Measurements from ENCODE around the gene COL23A1. TPM values are rescaled to one million over a fixed set of nuclear protein-coding genes. Genes with fewer than 3 reads are reported as not detected.

COL23A1 gene
- total and polyA plus RNA-seq, 2 donors (not counting 1 experiment from before 2014, with no cell fraction given): 0.20 TPM; not detected in 1

- ATAC-seq (ENCODE audit: low read depth): no peak
- intact Hi-C loops (cut with micrococcal nuclease): no loop called here
- Histone ChIP-seq H3K4me1 (ENCODE audit: control insufficient read depth in 2 of 2, insufficient read depth in 2 of 2, low read length in 2 of 2) (no peaks in the 10 kb centered on the region), H3K4me2 (replicated peaks; ENCODE audit: low read depth, low read length, poor library complexity, severe bottlenecking) (no peak overlapping the region), H3K79me2 (ENCODE audit: control insufficient read depth, insufficient read depth, low read length) (no peaks in the 10 kb centered on the region), H2AFZ (ENCODE audit: insufficient read depth, low read depth, low read length, poor library complexity, severe bottlenecking) (no peak overlapping the region), H3K9ac (ENCODE audit: low read length) (no peak overlapping the region), H3K36me3 (replicated peaks in 1 of 2; ENCODE audit: control extremely low read depth in 1 of 2, control insufficient read depth in 1 of 2, extremely low read depth in 1 of 2, insufficient read depth in 2 of 2, low read length in 1 of 2) (no peaks in the 10 kb centered on the region), H3K27ac (ENCODE audit: low read length in 2 of 2) (no peak overlapping the region), H3K4me3 (ENCODE audit: control extremely low read depth in 1 of 5, extremely low read depth in 1 of 5, insufficient read depth in 1 of 5, low read depth in 2 of 5, low read length in 4 of 5) (no peak overlapping the region), H3K27me3 (replicated peaks in 1 of 4; ENCODE audit: control extremely low read depth in 1 of 4, control insufficient read depth in 3 of 4, insufficient read depth in 4 of 4, low read length in 3 of 4) (peaks cover 0 to 3% (median 0%) of the 10 kb centered on the region in 4 experiments), H4K20me1 (ENCODE audit: control insufficient read depth, insufficient read depth, low read length, poor library complexity, severe bottlenecking) (no peaks in the 10 kb centered on the region), H3K9me3 (ENCODE audit: control extremely low read depth in 1 of 3, control insufficient read depth in 2 of 3, insufficient read depth in 1 of 3, low read length in 2 of 3) (no peaks in the 10 kb centered on the region)
- no peak for DNase-seq
- ChIA-PET CTCF (interaction anchor here (1.4 kb wide), 1 partner anchor 10 kb away, joined by 4 read pairs; no protein-coding TSS in a partner anchor), POLR2A (no interaction called here)
- WGBS (ENCODE audit: insufficient coverage): 86% methylated on average over 7 of the region's 7 CpGs
- Mint-ChIP-seq H3K27me3 (peaks cover 42% of the 10 kb centered on the region), H3K4me1 (no peaks in the 10 kb centered on the region), H3K27ac (no peak overlapping the region), H3K4me3 (no peak overlapping the region), H3K9me3 (ENCODE audit: insufficient read depth) (no peaks in the 10 kb centered on the region)
- TF ChIP-seq EZH2 (IDR thresholded peaks at IDR 0.05; ENCODE audit: borderline replicate concordance, insufficient read depth, low read depth, low read length, poor library complexity, severe bottlenecking) (no peak), CTCF (IDR thresholded peaks at IDR 0.05) (no peak)
Measured at GRCh38 chr5:178290376-178290775, 299.8 kb downstream of the COL23A1 start.

- Histone ChIP-seq H3K4me1 (ENCODE audit: control insufficient read depth in 2 of 2, insufficient read depth in 2 of 2, low read length in 2 of 2) (no peaks in the 10 kb centered on the region), H4K20me1 (ENCODE audit: control insufficient read depth, insufficient read depth, low read length, poor library complexity, severe bottlenecking) (no peaks in the 10 kb centered on the region), H3K27ac (ENCODE audit: low read length in 2 of 2) (no peak overlapping the region), H3K36me3 (replicated peaks in 1 of 2; ENCODE audit: control extremely low read depth in 1 of 2, control insufficient read depth in 1 of 2, extremely low read depth in 1 of 2, insufficient read depth in 2 of 2, low read length in 1 of 2) (no peaks in the 10 kb centered on the region), H3K9me3 (ENCODE audit: control extremely low read depth in 1 of 3, control insufficient read depth in 2 of 3, insufficient read depth in 1 of 3, low read length in 2 of 3) (no peaks in the 10 kb centered on the region), H3K79me2 (ENCODE audit: control insufficient read depth, insufficient read depth, low read length) (no peaks in the 10 kb centered on the region), H3K4me2 (replicated peaks; ENCODE audit: low read depth, low read length, poor library complexity, severe bottlenecking) (no peak overlapping the region), H3K9ac (ENCODE audit: low read length) (no peak overlapping the region), H3K27me3 (replicated peaks in 1 of 4; ENCODE audit: control extremely low read depth in 1 of 4, control insufficient read depth in 3 of 4, insufficient read depth in 4 of 4, low read length in 3 of 4) (peaks cover 0 to 3% (median 0%) of the 10 kb centered on the region in 4 experiments), H3K4me3 (ENCODE audit: control extremely low read depth in 1 of 5, extremely low read depth in 1 of 5, insufficient read depth in 1 of 5, low read depth in 2 of 5, low read length in 4 of 5) (no peak overlapping the region), H2AFZ (ENCODE audit: insufficient read depth, low read depth, low read length, poor library complexity, severe bottlenecking) (no peak overlapping the region)
- intact Hi-C loops (cut with micrococcal nuclease): no loop called here
- H3K4me1 Mint-ChIP-seq: no peaks in the 10 kb centered on the region
- DNase-seq (no peak), ATAC-seq (ENCODE audit: low read depth) (no peak)
- TF ChIP-seq CTCF (IDR thresholded peaks at IDR 0.05) (no peak), EZH2 (IDR thresholded peaks at IDR 0.05; ENCODE audit: borderline replicate concordance, insufficient read depth, low read depth, low read length, poor library complexity, severe bottlenecking) (no peak)
- WGBS (ENCODE audit: insufficient coverage): 93% methylated on average over 8 of the region's 11 CpGs
- H3K9me3 Mint-ChIP-seq (ENCODE audit: insufficient read depth): no peaks in the 10 kb centered on the region
- ChIA-PET CTCF (interaction anchor here (1.4 kb wide), 1 partner anchor 9 kb away, joined by 4 read pairs; no protein-coding TSS in a partner anchor), POLR2A (no interaction called here)
- no peak overlapping the region for H3K4me3 Mint-ChIP-seq
- no peak overlapping the region for H3K27ac Mint-ChIP-seq
- H3K27me3 Mint-ChIP-seq: peaks cover 42% of the 10 kb centered on the region
Measured at GRCh38 chr5:178289438-178289837, 300.8 kb downstream of the COL23A1 start.

All from B cell (primary cell).